Activated CD8-positive, alpha-beta memory T cell treated with anti-CD3 and anti-CD28 coated beads, Interleukin-2, amount 10 ng/mL, durations not matched to agents 7 days and 5 days (primary cell): Measurements from ENCODE around the gene EFCAB6. TPM values are rescaled to one million over a fixed set of nuclear protein-coding genes. Genes with fewer than 3 reads are reported as not detected.

Experiments used
- ATAC-seq: fragments of 150-1000 bp; cut with Tn5 transposase; one replicate; pipeline ENCODE4 v1.10.0; 2021; ENCODE audit warnings: moderate library complexity
- CTCF ChIA-PET: fragments of 350-600 bp; sonication (Branson Sonifier 250); formaldehyde crosslinking; loops from one replicate; lab custom pipeline; 2021; ENCODE audit warnings: antibody characterized with exemption; lab: Charles Lee
- DNase-seq: peaks from one replicate; pipeline ENCODE4 v3.0.0-alpha.2; 2020
- H3K27ac Mint-ChIP-seq: one replicate; pipeline ENCODE4 v1.8.0; 2021; ENCODE audit warnings: mild to moderate bottlenecking, mixed read lengths
- H3K27me3 Mint-ChIP-seq: one replicate; pipeline ENCODE4 v1.8.0; 2021; ENCODE audit warnings: mixed read lengths
- H3K36me3 Mint-ChIP-seq: one replicate; pipeline ENCODE4 v1.8.0; 2021; ENCODE audit warnings: mild to moderate bottlenecking, mixed read lengths
- H3K4me1 Mint-ChIP-seq: one replicate; pipeline ENCODE4 v1.8.0; 2021; ENCODE audit warnings: mixed read lengths
- H3K4me3 Mint-ChIP-seq: one replicate; pipeline ENCODE4 v1.8.0; 2021; ENCODE audit warnings: mild to moderate bottlenecking, moderate library complexity, mixed read lengths
- H3K9me3 Mint-ChIP-seq: one replicate; pipeline ENCODE4 v1.8.0; 2022; ENCODE audit warnings: low read depth, mixed read lengths
- total RNA-seq, 2 experiments: library from RNA; stranded (reverse); gene quantifications; one replicate each; pipeline ENCODE4 v1.2.3, GENCODE V29; 2021

The EFCAB6 gene
- total RNA-seq, 2 experiments from 2014 or later = 0.14 to 0.32 TPM

- no peak for ATAC-seq
- Mint-ChIP-seq H3K36me3 (no peaks in the 10 kb centered on the region), H3K4me1 (no peaks in the 10 kb centered on the region), H3K4me3 (no peak overlapping the region), H3K9me3 (no peaks in the 10 kb centered on the region), H3K27me3 (peaks cover 5% of the 10 kb centered on the region), H3K27ac (no peak overlapping the region)
- CTCF ChIA-PET = interaction anchor here (0.6 to 0.8 kb wide), 2 partner anchors 11 to 19 kb away, joined by 3 to 5 read pairs; no protein-coding TSS in a partner anchor
- DNase-seq = no peak
Measured at GRCh38 chr22:43532301-43533155, 279.6 kb downstream of the EFCAB6 start.

- H3K4me1 Mint-ChIP-seq = no peaks in the 10 kb centered on the region
- CTCF ChIA-PET = interaction anchor here (0.6 kb wide), 1 partner anchor 18 kb away, joined by 5 read pairs; no protein-coding TSS in a partner anchor
- no peak overlapping the region for H3K27ac Mint-ChIP-seq
- DNase-seq (no peak), ATAC-seq (no peak)
- H3K4me3 Mint-ChIP-seq = no peak overlapping the region
- H3K9me3 Mint-ChIP-seq = no peaks in the 10 kb centered on the region
- H3K27me3 Mint-ChIP-seq = peaks cover 5% of the 10 kb centered on the region
- no peaks in the 10 kb centered on the region for H3K36me3 Mint-ChIP-seq
Measured at GRCh38 chr22:43531651-43532050, 280.5 kb downstream of the EFCAB6 start.

GRCh38 chr22:43530349-43531201 is 281.5 kb downstream of the EFCAB6 start:
- H3K9me3 Mint-ChIP-seq = no peaks in the 10 kb centered on the region
- H3K4me3 Mint-ChIP-seq = no peak overlapping the region
- H3K27me3 Mint-ChIP-seq = peaks cover 6% of the 10 kb centered on the region
- no peaks in the 10 kb centered on the region for H3K4me1 Mint-ChIP-seq
- no peaks in the 10 kb centered on the region for H3K36me3 Mint-ChIP-seq
- ATAC-seq (no peak), DNase-seq (no peak)
- H3K27ac Mint-ChIP-seq = no peak overlapping the region
- CTCF ChIA-PET = no interaction called here

GRCh38 chr22:43529934-43530333 is 282.2 kb downstream of the EFCAB6 start:
- no peak for ATAC-seq
- Mint-ChIP-seq H3K4me1 (no peaks in the 10 kb centered on the region), H3K36me3 (no peaks in the 10 kb centered on the region), H3K9me3 (no peaks in the 10 kb centered on the region), H3K4me3 (no peak overlapping the region), H3K27ac (no peak overlapping the region), H3K27me3 (peaks cover 12% of the 10 kb centered on the region)
- CTCF ChIA-PET = no interaction called here
- DNase-seq = no peak

GRCh38 chr22:43529461-43529860 is 282.6 kb downstream of the EFCAB6 start:
- no peak overlapping the region for H3K4me3 Mint-ChIP-seq
- H3K27me3 Mint-ChIP-seq = peaks cover 14% of the 10 kb centered on the region
- H3K27ac Mint-ChIP-seq = no peak overlapping the region

GRCh38 chr22:43528601-43529360 is 283.3 kb downstream of the EFCAB6 start:
- no peak overlapping the region for H3K4me3 Mint-ChIP-seq
- CTCF ChIA-PET = no interaction called here
- H3K9me3 Mint-ChIP-seq = no peaks in the 10 kb centered on the region
- no peak overlapping the region for H3K27ac Mint-ChIP-seq
- no peak for ATAC-seq
- no peak for DNase-seq
- H3K4me1 Mint-ChIP-seq = no peaks in the 10 kb centered on the region
- H3K27me3 Mint-ChIP-seq = peaks cover 14% of the 10 kb centered on the region
- no peaks in the 10 kb centered on the region for H3K36me3 Mint-ChIP-seq

More at GRCh38 chr22:43529461-43529860, 282.6 kb downstream of the EFCAB6 start:
- ATAC-seq (no peak), DNase-seq (no peak)
- Mint-ChIP-seq H3K36me3 (no peaks in the 10 kb centered on the region), H3K4me1 (no peaks in the 10 kb centered on the region), H3K9me3 (no peaks in the 10 kb centered on the region)
- CTCF ChIA-PET = no interaction called here

GRCh38 chr22:43526946-43527345 is 285.2 kb downstream of the EFCAB6 start:
- no peaks in the 10 kb centered on the region for H3K36me3 Mint-ChIP-seq
- DNase-seq (no peak), ATAC-seq (no peak)
- H3K4me1 Mint-ChIP-seq = no peaks in the 10 kb centered on the region
- H3K4me3 Mint-ChIP-seq = no peak overlapping the region
- CTCF ChIA-PET = no interaction called here
- H3K27me3 Mint-ChIP-seq = peaks cover 14% of the 10 kb centered on the region
- no peak overlapping the region for H3K27ac Mint-ChIP-seq
- no peaks in the 10 kb centered on the region for H3K9me3 Mint-ChIP-seq

GRCh38 chr22:43526117-43526655 is 285.9 kb downstream of the EFCAB6 start:
- peaks cover 14% of the 10 kb centered on the region for H3K27me3 Mint-ChIP-seq

GRCh38 chr22:43521716-43522115 is 290.4 kb downstream of the EFCAB6 start:
- Mint-ChIP-seq H3K4me3 (no peak overlapping the region), H3K27ac (no peak overlapping the region), H3K36me3 (no peaks in the 10 kb centered on the region), H3K9me3 (no peaks in the 10 kb centered on the region), H3K27me3 (peaks cover 22% of the 10 kb centered on the region), H3K4me1 (peaks cover 8% of the 10 kb centered on the region)
- DNase-seq (no peak), ATAC-seq (no peak)
- CTCF ChIA-PET = no interaction called here

More at GRCh38 chr22:43526117-43526655, 285.9 kb downstream of the EFCAB6 start:
- CTCF ChIA-PET = no interaction called here
- ATAC-seq = no peak
- Mint-ChIP-seq H3K4me3 (no peak overlapping the region), H3K36me3 (no peaks in the 10 kb centered on the region), H3K27ac (no peak overlapping the region), H3K9me3 (no peaks in the 10 kb centered on the region), H3K4me1 (no peaks in the 10 kb centered on the region)
- DNase-seq = no peak

GRCh38 chr22:43520632-43521039 is 291.5 kb downstream of the EFCAB6 start:
- H3K4me3 Mint-ChIP-seq = no peak overlapping the region
- H3K9me3 Mint-ChIP-seq = no peaks in the 10 kb centered on the region
- peaks cover 8% of the 10 kb centered on the region for H3K4me1 Mint-ChIP-seq
- H3K27me3 Mint-ChIP-seq = peaks cover 20% of the 10 kb centered on the region
- ATAC-seq (peak; percentile 30), DNase-seq (no peak)
- CTCF ChIA-PET = no interaction called here
- H3K27ac Mint-ChIP-seq = no peak overlapping the region
- H3K36me3 Mint-ChIP-seq = no peaks in the 10 kb centered on the region

GRCh38 chr22:43516996-43517635 is 295.0 kb downstream of the EFCAB6 start:
- no peak overlapping the region for H3K27ac Mint-ChIP-seq
- no peaks in the 10 kb centered on the region for H3K9me3 Mint-ChIP-seq
- H3K36me3 Mint-ChIP-seq = no peaks in the 10 kb centered on the region
- CTCF ChIA-PET = no interaction called here
- peaks cover 7% of the 10 kb centered on the region for H3K27me3 Mint-ChIP-seq
- H3K4me3 Mint-ChIP-seq = no peak overlapping the region
- DNase-seq (no peak), ATAC-seq (no peak)
- peaks cover 8% of the 10 kb centered on the region for H3K4me1 Mint-ChIP-seq

- H3K27ac Mint-ChIP-seq = no peak overlapping the region
- no peaks in the 10 kb centered on the region for H3K36me3 Mint-ChIP-seq
- DNase-seq (no peak), ATAC-seq (no peak)
- no peak overlapping the region for H3K4me3 Mint-ChIP-seq
- H3K9me3 Mint-ChIP-seq = no peaks in the 10 kb centered on the region
- H3K27me3 Mint-ChIP-seq = peaks cover 7% of the 10 kb centered on the region
- H3K4me1 Mint-ChIP-seq = peaks cover 8% of the 10 kb centered on the region
- CTCF ChIA-PET = no interaction called here
Measured at GRCh38 chr22:43516386-43516785, 295.7 kb downstream of the EFCAB6 start.
